HG02981 (cell line): Measurements from ENCODE around the gene STRAP.
A peak's percentile ranks its signal among the peaks of the same experiment; 100 is the strongest.
"Not testable (repeated sequence)": the region's sequence is repeated elsewhere in the genome, so short reads cannot be mapped to it uniquely, and the experiment has no call there.

ENCODE experiments used
- ATAC-seq: cut with Tn5 transposase; IDR thresholded peaks from one replicate; pipeline ENCODE4 v1.9.1; 2021; ENCODE audit warnings: mild to moderate bottlenecking, moderate library complexity; ENCODE audit not compliant: unreplicated experiment

The STRAP gene

GRCh38 chr12:15919418-15919817, 37.2 kb downstream of the STRAP start:
- no peak for ATAC-seq

GRCh38 chr12:15924956-15925355, 42.8 kb downstream of the STRAP start:
- ATAC-seq: no peak

GRCh38 chr12:15928346-15928745, 46.2 kb downstream of the STRAP start:
- ATAC-seq: no peak

GRCh38 chr12:15928870-15929571, 46.8 kb downstream of the STRAP start:
- no peak for ATAC-seq

GRCh38 chr12:15931590-15932053, 49.4 kb downstream of the STRAP start:
- peak; percentile 71 for ATAC-seq

- ATAC-seq: no peak
Measured at GRCh38 chr12:15932327-15932726, 50.1 kb downstream of the STRAP start.

GRCh38 chr12:15932971-15933370, 50.8 kb downstream of the STRAP start:
- ATAC-seq: no peak

- no peak for ATAC-seq
Measured at GRCh38 chr12:15933751-15934150, 51.6 kb downstream of the STRAP start.

GRCh38 chr12:15936751-15937150, 54.6 kb downstream of the STRAP start:
- ATAC-seq: no peak

GRCh38 chr12:15937902-15938301, 55.7 kb downstream of the STRAP start:
- no peak for ATAC-seq

- no peak for ATAC-seq
Measured at GRCh38 chr12:15939111-15939510, 56.9 kb downstream of the STRAP start.

- no peak for ATAC-seq
Measured at GRCh38 chr12:15942475-15942874, 60.3 kb downstream of the STRAP start.

- ATAC-seq: not testable (repeated sequence)
Measured at GRCh38 chr12:15943519-15943918, 61.3 kb downstream of the STRAP start.

GRCh38 chr12:15948461-15948860, 66.3 kb downstream of the STRAP start:
- ATAC-seq: not testable (repeated sequence)
